SJCRH30 (cell line): ENCODE results near the gene XIRP2. TPM values are rescaled to one million over a fixed set of nuclear protein-coding genes. Genes with fewer than 3 reads are reported as not detected.

ENCODE experiments used
- DNase-seq, 2 experiments: peaks; one replicate each; pipeline ENCODE4 v3.0.0-alpha.2; 2015 to 2020
- H3K27ac ChIP-seq: fragments of 250-450 bp; sonication (Bioruptor Pico); 2 replicates; pipeline ENCODE4 v1.5.1; 2020; ENCODE audit warnings: mild to moderate bottlenecking, moderate library complexity
- H3K27me3 ChIP-seq: fragments of 250-450 bp; sonication (Bioruptor Pico); 2 replicates; pipeline ENCODE4 v1.5.1; 2020; ENCODE audit warnings: mild to moderate bottlenecking, moderate library complexity
- H3K36me3 ChIP-seq: fragments of 250-450 bp; sonication (Bioruptor Pico); 2 replicates; pipeline ENCODE4 v1.5.1; 2020; ENCODE audit warnings: mild to moderate bottlenecking, moderate library complexity
- H3K4me1 ChIP-seq: fragments of 250-450 bp; sonication (Bioruptor Pico); 2 replicates; pipeline ENCODE4 v1.5.1; 2020; ENCODE audit warnings: mild to moderate bottlenecking, moderate library complexity
- H3K4me3 ChIP-seq: fragments of 250-450 bp; sonication (Bioruptor Pico); 2 replicates; pipeline ENCODE4 v1.5.1; 2020; ENCODE audit warnings: mild to moderate bottlenecking, moderate library complexity
- H3K9me3 ChIP-seq: fragments of 250-450 bp; sonication (Bioruptor Pico); replicated peaks from 2 replicates; pipeline ENCODE4 v1.5.1; 2020; ENCODE audit warnings: mild to moderate bottlenecking, moderate library complexity
- total RNA-seq: library from RNA; depleted of rRNA; stranded (reverse); fragments of >200 nt; shearing (Covaris generic); gene quantifications from 2 replicates; pipeline ENCODE4 v1.2.3, GENCODE V29; 2014

XIRP2 gene
- total RNA-seq, 1 experiment from 2014 or later, result 0.24 TPM

GRCh38 chr2:167279810-167280209 lies 391.5 kb downstream of the XIRP2 start:
- Histone ChIP-seq H3K9me3 (no peaks in the 10 kb centered on the region; the same call in 1 of the 2 replicates), H3K27ac (no peak overlapping the region), H3K27me3 (no peaks in the 10 kb centered on the region), H3K4me1 (no peaks in the 10 kb centered on the region), H3K36me3 (no peaks in the 10 kb centered on the region), H3K4me3 (no peak overlapping the region)
- no peak for DNase-seq

GRCh38 chr2:167287212-167287611 lies 398.9 kb downstream of the XIRP2 start:
- H3K27me3 ChIP-seq, result no peaks in the 10 kb centered on the region
- H3K36me3 ChIP-seq, result no peaks in the 10 kb centered on the region
- no peak for DNase-seq
- H3K27ac ChIP-seq, result no peak overlapping the region
- no peaks in the 10 kb centered on the region for H3K4me1 ChIP-seq
- no peaks in the 10 kb centered on the region for H3K9me3 ChIP-seq
- H3K4me3 ChIP-seq, result no peak overlapping the region

DNA sequence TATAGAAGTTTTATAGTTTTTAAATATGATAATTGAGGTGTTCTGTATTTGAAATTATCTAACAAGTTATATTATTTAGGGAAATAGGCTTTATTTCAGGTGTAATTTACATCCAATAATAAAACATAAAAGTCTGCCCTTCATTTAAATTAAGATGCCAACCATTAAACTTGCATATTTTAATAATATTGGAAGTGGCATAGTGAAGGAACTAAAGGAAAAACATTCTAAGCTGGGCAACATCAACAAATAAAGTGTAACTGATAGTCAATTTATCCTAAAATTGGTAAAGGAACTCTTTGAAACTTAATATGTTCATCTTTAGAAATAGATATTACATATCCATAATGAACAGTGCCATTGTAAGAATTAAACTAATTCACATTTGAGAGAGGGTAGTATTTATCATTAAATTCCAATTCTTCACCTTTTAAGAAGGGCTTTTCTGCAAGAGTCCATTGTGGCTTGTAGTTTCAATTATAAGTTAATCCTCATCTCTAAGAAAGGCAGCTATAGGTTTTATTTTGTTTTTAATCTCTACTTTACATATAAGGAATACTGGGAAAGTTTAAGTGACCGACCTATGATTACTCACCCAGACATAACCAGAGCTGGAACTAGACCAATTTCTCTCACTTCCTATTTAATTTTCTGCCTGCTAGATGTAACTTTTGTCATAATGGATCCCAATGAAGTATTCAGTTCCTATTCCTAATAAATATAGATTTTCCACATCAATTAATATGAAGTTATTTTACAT lies 401.6 kb downstream of the XIRP2 start:
- H3K9me3 ChIP-seq, result no peaks in the 10 kb centered on the region
- H3K36me3 ChIP-seq, result no peaks in the 10 kb centered on the region
- DNase-seq, result no peak
- H3K4me3 ChIP-seq, result no peak overlapping the region
- H3K27ac ChIP-seq, result no peak overlapping the region
- no peaks in the 10 kb centered on the region for H3K4me1 ChIP-seq
- H3K27me3 ChIP-seq, result no peaks in the 10 kb centered on the region

DNA sequence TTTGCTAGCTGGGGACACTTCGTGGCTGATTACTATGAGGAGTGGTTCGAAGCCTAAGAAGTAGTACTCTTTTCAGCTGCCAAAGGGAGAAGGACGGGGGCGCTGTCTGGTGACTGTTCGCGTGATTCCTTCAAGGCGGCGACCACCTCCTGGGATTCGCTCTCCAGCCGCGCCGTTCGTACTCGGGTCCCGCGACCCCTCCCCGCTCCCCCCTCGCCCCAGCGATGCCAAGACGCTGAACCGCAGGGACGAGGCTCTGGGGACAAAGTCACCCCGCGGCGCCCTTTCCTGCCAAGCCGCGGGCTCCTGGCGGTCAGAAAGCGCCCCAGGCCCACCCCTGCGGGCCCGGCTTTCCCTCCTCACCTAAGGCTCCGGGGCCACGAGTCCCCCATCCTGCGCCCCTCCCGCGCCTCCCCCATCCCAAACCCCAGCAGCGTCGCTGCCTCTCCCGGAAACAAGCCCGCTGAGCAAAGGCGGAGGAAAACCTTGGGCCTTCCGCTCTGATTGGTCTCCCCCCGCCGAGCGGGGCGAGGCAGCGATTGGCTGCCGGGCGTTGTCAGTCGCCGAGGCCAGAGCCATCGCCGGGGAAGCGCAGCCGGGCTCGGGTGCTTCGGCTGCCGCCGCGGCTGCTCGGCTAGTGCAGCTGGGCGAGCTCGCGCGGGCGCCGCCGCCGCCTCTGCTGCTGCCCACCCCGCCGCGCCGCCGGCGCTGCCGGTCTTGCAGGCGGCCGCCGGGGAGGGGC lies 404.3 kb downstream of the XIRP2 start, which contains the start of gene B3GALT1:
Gene B3GALT1 (plus strand): TSS at position 572 of the 742 bp plus-strand sequence.
- Histone ChIP-seq H3K9me3 (no peaks in the 10 kb centered on the region), H3K4me1 (no peaks in the 10 kb centered on the region), H3K27ac (peak within 1 kb of the TSS; percentile 73), H3K36me3 (no peaks in the 10 kb centered on the region), H3K27me3 (no peaks in the 10 kb centered on the region), H3K4me3 (peak within 1 kb of the TSS; percentile 71)
- peak; percentile 90 to 92 for DNase-seq

GRCh38 chr2:167293172-167293781 lies 405.0 kb downstream of the XIRP2 start:
- H3K4me1 ChIP-seq, result no peaks in the 10 kb centered on the region
- peak; percentile 30 to 51 for DNase-seq
- H3K4me3 ChIP-seq, result peak overlapping the region; percentile 71
- no peaks in the 10 kb centered on the region for H3K27me3 ChIP-seq
- no peaks in the 10 kb centered on the region for H3K9me3 ChIP-seq
- no peak overlapping the region for H3K27ac ChIP-seq
- H3K36me3 ChIP-seq, result no peaks in the 10 kb centered on the region

GRCh38 chr2:167293943-167294775 lies 405.9 kb downstream of the XIRP2 start:
- H3K4me3 ChIP-seq, result peak overlapping the region; percentile 71
- H3K27me3 ChIP-seq, result no peaks in the 10 kb centered on the region
- no peaks in the 10 kb centered on the region for H3K4me1 ChIP-seq
- no peak overlapping the region for H3K27ac ChIP-seq
- no peaks in the 10 kb centered on the region for H3K36me3 ChIP-seq
- no peaks in the 10 kb centered on the region for H3K9me3 ChIP-seq
- no peak for DNase-seq

- no peak for DNase-seq
- H3K27me3 ChIP-seq, result no peaks in the 10 kb centered on the region
- H3K27ac ChIP-seq, result no peak overlapping the region
- no peaks in the 10 kb centered on the region for H3K9me3 ChIP-seq
- no peaks in the 10 kb centered on the region for H3K36me3 ChIP-seq
- no peak overlapping the region for H3K4me3 ChIP-seq
- no peaks in the 10 kb centered on the region for H3K4me1 ChIP-seq
Observed at GRCh38 chr2:167294776-167295140, 406.5 kb downstream of the XIRP2 start.

GRCh38 chr2:167297292-167297691 lies 409.0 kb downstream of the XIRP2 start:
- Histone ChIP-seq H3K27ac (no peak overlapping the region), H3K4me1 (no peaks in the 10 kb centered on the region), H3K27me3 (no peaks in the 10 kb centered on the region), H3K36me3 (no peaks in the 10 kb centered on the region), H3K4me3 (no peak overlapping the region), H3K9me3 (no peaks in the 10 kb centered on the region)
- no peak for DNase-seq

DNA sequence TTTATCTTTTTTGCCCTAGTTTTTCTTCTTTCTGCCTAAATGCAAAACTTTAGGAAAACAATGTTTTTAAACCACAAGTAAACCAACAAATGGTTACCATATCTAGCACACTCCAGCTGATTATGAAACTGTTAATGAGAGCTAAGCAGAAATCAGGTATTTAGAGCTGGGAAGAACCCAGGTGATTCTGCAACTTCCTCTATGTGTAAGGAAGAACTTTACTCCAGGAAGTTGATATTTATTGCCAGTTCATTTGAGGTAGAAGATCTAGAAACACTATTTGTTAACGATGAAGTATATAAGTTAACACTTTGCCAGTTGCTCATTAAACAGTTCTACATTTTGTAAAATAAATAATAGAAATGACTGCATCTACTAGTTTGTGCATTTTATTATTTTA lies 409.7 kb downstream of the XIRP2 start:
- Histone ChIP-seq H3K4me1 (no peaks in the 10 kb centered on the region), H3K36me3 (no peaks in the 10 kb centered on the region), H3K9me3 (no peaks in the 10 kb centered on the region), H3K27ac (no peak overlapping the region), H3K4me3 (no peak overlapping the region), H3K27me3 (no peaks in the 10 kb centered on the region)
- no peak for DNase-seq
